Measurements from ENCODE around the gene F8.
"Not testable (repeated sequence)": the region's sequence is repeated elsewhere in the genome, so short reads cannot be mapped to it uniquely, and the experiment has no call there.

F8 gene

GRCh38 chrX:155028877-155029291 is 6.4 kb upstream of the F8 start:
- DNase-seq: no peak

DNA sequence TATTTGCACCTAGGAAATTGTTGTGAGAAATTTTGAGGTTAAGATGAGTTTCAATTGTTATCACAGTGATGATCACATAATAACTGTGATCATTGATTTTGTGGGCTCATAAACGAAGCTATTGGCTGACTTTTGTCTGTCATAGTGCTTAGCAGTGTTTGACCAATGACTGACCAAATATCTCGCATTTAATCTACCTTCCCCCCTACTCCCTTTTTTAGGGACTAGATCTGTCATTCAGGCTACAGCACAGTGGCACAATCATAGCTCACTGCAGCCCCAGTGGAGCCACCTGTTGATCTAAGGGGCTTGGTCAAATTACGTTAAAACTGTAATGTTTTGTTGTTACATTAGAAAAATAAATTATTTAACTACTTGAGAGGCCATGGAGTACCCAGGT is 5.6 kb upstream of the F8 start:
- DNase-seq: peak; percentile 13

DNA sequence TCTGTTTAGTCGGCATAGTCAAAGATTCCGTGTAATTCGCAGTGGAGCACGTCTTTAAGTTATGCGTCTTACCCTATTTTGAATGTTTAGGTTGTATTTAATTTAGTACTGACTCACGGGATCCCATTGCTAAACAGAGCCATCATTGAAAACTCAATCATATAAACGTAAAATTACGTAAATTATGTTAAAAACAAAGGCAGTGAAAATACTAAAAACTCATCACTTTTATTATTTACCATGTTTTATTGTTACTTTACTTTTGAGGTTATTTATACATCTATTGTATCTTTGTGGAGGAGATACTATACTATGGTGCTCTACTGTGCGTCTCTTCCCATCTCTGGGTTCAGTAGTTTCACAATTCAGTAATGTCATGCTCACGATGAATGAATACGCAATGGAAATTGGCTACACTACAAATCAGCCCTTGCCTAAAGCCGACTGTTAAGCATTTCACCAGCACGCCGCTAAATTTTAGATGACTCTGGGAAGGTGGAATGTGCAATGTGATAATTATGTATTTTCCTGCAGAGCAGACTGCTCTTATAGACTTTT is 5.1 kb upstream of the F8 start:
- peak; percentile 33 for DNase-seq

DNA sequence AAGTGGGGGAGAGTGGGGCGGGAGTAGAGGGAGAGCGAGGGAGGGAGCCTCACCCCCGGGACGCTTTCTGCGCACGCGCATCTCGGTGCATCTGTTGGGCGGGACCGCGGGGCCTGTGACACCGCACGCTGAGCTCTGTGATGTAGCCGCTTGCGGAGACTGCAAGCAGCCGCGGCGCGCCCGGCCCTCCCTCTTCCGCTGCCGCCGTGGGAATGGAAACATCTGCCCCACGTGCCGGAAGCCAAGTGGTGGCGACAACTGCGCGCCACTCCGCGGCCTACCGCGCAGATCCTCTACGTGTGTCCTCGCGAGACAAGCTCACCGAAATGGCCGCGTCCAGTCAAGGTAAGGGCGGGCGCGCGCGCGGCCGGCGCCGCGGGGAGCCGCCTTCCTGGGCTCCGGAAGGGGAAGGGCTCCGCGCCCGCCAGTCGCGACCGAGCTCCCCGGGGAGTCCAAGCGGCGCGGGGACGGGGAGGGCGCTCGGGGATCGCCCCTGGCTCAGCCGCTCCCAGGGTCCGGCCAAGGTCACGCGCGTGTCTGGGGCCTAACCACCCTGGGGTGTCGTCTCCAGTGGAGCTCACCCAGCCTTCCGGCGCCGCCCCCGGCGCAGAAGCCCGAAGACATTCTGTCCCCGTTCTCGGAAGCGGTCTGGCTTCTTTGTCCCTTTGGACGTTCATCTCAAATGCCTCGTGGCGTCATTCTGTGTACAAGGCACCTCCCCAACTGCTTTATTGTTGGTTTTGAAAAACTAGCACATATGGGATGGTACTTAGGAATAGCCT is 4.4 kb upstream of the F8 start, which contains the start of gene FUNDC2:
Gene FUNDC2 (plus strand): TSS at position 118 of the 782 bp plus-strand sequence. CDS start 95 bp downstream, at position 213.
- DNase-seq: peak; percentile 96

GRCh38 chrX:155026420-155026726 is 3.9 kb upstream of the F8 start:
- DNase-seq: no peak

DNA sequence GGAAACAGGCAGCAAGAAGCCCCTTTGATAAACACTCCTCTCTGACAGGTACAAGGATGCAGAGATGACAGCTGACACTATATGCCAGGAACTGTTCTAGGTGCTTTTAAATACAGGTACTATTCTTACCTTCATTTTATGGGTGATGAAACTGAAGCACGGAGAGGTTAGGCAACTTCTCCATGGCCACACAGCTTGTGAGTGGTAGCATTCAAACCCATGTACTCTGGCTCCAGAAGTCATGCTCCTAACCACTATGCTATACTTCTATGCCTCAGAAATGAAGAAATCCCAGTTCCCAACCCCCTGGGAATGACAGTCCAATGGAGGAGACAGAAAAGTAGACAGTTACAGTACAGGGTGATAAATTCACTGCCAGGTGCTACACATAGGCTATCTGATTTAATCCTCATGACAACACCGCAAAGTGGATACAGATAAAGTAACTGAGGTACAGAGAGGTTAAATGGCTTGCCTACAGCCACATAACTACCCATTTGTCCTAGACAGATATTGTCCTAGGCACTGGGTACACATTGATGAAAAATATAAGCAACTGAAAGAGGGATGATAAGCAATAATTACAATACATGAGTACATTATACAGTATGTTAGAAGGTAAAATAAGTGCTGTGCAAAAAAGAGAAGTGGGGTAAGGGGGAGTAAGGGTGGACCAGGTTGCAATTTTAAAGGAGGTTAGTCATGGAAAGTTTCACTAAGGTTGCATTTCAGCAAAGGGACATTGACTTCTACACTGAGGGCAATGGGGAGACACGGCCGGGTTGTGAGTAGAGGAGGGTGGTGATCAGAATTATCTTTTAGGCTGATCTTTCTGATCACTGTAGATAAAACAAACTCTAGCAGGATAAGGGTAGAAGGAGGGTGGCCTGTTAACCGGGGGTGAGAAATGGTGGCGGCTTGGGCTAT is 1.6 kb upstream of the F8 start:
- no peak for DNase-seq

DNA sequence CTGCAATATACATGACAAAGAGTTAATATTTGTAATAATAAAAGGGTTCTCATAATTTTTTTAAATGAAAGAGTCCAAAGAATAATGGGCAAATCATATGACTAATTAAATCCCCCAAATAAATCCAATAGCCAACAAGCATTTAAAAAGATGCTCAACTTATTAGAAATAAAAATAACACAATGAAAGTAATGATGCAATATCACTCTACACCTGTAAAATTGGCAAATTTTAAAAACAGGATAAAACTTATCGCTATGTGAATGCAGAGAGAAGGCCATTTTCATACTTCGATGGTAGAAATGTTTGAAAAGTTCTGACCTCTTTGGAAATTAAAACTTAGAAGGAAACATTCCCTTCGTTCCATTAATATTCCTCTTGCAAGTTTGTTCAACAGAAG is 1.9 kb downstream of the F8 start:
- DNase-seq: no peak

GRCh38 chrX:155009994-155010472 is 12.5 kb downstream of the F8 start:
- DNase-seq: no peak

DNA sequence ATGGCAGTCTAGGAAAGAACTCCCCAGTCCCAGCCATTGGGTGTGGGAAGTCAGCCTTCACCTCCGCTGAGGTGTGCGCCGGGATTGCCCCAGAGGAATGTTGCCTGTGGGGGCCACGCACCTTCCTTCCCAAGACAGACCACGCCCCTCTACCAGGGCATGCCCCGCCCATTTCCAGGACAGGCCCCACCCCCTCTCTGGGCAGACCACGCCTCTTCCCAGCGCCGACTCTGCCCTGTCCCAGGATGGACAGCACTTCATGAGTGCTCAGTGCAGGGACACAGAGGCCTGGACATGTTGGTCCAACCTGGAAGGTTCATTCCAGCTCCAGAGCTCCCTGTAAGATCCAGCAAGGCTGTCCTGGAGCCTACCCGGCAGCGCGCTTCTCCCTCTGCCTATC is 13.9 kb downstream of the F8 start:
- DNase-seq: not testable (repeated sequence)

- DNase-seq: not testable (repeated sequence)
These were observed 15.4 kb downstream of the F8 start for GRCh38 chrX:155006913-155007671.

DNA sequence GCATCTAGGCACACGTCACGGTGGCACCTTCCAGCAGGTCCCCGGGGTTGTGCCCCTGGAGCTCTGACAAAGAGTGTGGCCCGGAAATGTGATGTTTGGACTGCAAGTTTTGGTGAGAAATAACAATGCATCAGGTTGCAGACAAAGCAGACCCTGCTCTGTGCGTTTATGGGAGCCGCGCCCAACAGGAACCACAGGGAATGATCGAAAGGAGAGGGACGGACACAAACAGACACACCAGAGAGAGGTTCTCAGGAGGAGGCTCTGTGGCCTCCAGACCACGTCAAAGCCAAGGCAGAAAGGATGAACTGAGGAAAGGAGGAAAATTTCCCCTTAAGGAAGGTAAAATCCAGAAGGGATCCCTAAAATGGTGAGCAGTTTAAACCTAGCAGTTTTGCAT is 16.1 kb downstream of the F8 start:
- DNase-seq: not testable (repeated sequence)

DNA sequence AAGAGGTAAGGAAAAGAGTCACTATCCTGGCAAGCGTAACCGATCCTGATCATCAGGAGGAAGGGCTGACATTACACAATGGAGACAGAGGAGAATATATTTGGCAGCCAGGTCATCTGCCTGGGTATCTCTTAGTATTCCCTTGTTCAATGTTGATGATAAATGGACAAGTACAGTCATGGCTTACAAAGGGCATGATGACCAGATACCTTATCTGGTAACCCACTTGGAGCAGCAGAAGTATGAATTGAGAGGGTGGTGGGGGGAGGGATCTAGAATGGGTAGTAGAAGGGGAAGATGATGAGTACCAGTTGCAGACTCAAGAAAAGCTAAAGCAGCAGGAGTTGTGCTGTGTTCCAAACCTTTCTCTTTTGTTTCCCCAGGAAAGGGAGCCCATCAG is 17.3 kb downstream of the F8 start:
- DNase-seq: no peak

DNA sequence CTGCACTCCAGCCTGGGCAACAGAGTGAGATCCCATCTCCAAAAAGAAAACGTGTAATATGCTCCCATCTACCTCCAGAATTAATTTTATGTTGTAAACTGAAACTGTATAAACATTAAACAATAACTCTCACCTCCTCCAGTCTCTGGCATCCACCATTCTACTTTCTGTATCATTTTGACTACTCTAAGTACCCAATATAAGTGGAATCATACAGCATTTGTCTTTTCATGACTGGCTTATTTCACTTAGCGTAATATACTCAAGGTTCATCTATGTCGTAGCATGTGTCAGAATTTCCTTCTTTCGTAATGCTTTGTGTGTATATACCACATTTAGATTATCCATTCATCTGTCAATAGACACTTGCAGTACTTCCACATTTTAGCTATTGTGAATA is 20.6 kb downstream of the F8 start:
- DNase-seq: no peak

GRCh38 chrX:155000841-155001240 is 21.7 kb downstream of the F8 start:
- DNase-seq: no peak

DNA sequence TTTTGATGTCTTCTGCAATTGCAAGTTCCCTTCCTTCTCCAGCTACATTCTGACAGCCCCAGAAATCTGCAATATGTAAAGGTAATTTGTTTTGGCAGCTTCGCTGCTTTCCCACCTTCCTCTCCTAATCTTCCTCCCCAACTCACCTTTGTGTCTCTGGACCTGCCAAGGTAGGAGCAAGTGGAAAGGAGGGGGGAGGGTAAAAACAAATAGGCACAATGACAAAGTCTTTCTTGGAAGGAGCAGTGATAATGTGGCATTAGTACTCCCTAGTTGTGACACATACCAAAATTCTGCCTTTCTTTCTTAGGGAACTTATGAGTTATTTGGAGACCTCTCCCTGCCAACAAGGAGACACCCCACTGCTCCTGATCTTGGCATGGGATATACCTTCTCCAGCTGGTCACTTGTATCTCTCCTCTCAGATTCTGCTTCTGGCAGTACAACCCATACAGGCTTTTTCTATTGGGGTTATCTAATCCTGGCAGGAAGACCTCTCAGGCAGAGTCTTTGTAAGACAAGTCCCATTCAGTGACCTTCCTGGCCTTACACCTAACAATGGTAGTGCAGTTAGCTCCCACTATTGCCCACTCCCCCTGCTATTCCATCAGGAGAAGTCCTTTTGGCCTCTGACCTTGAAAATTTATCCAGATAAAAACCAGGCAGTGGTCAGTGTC is 24.2 kb downstream of the F8 start:
- no peak for DNase-seq

GRCh38 chrX:154991476-154991875 is 31.0 kb downstream of the F8 start:
- no peak for DNase-seq

GRCh38 chrX:154991039-154991438 is 31.5 kb downstream of the F8 start:
- DNase-seq: no peak

- no peak for DNase-seq
These were observed 32.0 kb downstream of the F8 start for GRCh38 chrX:154990496-154990895.

DNA sequence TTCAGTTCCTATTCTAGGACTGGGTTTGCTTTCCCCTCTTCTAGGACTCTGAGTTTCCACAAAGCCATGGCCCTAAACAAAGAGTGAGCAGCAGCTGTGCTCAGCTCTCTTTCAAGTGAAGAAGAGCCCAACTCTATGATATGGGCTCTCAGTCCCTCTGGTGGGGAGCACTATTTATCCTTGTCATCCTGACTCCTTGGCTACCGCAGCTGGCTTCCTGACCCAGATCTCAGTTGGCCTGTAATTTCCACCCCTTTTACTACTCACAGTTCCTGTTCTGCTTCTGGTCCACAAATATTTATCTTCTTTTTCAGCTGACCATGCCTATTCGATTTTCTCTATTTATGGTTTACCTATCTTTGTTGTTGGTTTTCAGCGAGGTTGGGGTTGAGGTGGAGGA is 33.8 kb downstream of the F8 start:
- DNase-seq: no peak

DNA sequence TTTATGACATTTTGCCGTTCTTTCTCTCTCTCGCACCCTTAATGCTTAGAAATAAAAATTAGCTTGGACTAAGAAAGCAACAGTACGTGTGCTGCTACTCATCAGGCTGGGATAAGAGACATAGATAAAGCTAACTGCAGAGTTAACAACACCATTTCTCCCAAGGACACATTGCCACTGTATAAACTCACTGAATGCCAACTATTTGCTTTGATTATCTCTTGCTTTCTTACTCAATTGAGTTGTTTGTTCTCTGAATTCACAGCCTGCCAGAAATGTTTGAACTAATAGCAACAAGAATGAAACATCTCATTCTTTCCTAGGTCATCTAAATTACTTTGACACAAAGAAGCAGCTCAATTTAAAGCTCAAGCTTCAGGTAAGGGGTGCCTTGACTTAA is 34.6 kb downstream of the F8 start:
- no peak for DNase-seq

DNA sequence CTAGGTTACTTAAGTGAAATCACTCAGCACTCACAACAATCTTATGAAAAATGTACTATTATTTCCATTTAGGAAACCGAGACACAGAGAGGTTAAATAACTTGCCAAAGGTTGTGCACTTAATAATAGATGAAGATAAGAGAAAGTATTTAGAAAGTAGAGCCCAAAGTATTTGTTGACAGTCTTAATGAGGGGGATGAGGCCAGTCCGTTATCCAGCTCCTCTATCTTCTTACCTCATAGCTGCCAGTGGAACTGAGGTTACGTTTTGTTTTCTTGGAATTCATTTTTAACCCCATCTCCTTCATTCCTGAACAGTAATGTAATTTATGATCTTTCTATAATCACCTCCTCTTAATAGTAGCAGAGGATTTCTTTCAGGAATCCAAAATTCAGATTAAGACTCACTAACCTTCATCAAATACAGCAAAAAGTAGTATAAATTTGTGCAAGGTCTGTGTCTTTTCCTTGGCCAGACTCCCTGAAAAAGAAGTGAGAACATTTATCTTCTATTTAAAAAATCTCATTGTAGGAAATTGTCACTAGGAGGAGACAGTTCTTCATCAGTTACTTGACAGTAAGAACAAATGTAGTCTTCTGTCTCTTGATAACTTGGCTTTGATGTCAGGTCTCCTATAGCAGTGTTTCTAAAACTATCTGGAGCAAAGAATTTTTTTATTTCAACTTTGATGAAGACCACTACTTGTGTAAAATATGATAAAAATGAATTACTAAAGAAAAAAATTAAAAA is 35.5 kb downstream of the F8 start:
- no peak for DNase-seq

DNA sequence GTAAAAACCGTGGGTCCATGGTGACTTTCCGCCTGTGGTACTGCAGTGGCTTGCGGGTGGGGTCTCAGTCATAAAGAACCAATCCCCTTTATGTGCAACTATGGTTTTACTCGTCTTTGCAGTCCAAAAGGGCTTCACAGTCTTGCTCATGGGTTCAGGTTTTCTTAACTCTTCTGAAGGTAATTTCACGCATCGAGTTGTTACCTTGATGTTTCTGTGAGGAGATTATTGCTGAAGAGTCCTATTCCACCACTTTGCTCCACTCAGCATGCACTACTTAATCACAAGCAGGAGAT is 41.5 kb downstream of the F8 start:
- no peak for DNase-seq
